ENCODE measurements around the gene CPT1A. TPM values are rescaled to one million over a fixed set of nuclear protein-coding genes. Genes with fewer than 3 reads are reported as not detected.

Gene CPT1A
- total RNA-seq, 1 experiment from 2014 or later = 31.8 TPM

- CTCF ChIA-PET = no interaction called here
- intact Hi-C loops (cut with micrococcal nuclease) = no loop called here
Measured at GRCh38 chr11:68826726-68827125, 15.0 kb downstream of the CPT1A start.

DNA sequence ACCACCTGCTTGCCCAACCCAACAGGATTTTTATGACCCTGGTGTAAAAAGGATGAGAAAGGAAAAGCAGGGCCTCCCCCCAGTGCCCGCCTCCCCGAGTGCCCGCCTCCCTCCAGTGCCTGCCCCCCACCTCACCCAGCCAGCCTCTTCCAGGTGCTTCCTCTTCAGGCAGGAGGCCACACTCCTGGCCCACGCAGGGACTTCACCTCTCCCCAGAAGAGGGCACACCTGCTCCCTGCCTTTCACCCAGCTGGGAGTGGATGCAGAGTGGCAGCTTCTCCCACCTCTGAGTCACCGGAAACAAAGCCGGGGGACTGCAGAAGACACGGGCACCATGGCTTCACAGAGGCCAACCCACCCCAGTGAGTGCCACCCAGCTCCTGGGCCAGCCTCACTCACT lies 16.1 kb downstream of the CPT1A start:
- Mint-ChIP-seq H3K27ac (ENCODE audit: low read depth, unreplicated experiment) (no peak overlapping the region), H3K4me3 (ENCODE audit: unreplicated experiment) (no peak overlapping the region), H3K27me3 (ENCODE audit: insufficient read depth, unreplicated experiment) (no peaks in the 10 kb centered on the region), H3K36me3 (ENCODE audit: insufficient read depth, unreplicated experiment) (peaks cover 14% of the 10 kb centered on the region), H3K9me3 (ENCODE audit: unreplicated experiment) (no peaks in the 10 kb centered on the region), H3K4me1 (ENCODE audit: insufficient read depth, unreplicated experiment) (no peaks in the 10 kb centered on the region)
- DNase-seq (ENCODE audit: unreplicated experiment) = peak; percentile 59
- TF ChIP-seq, protein P1, sequence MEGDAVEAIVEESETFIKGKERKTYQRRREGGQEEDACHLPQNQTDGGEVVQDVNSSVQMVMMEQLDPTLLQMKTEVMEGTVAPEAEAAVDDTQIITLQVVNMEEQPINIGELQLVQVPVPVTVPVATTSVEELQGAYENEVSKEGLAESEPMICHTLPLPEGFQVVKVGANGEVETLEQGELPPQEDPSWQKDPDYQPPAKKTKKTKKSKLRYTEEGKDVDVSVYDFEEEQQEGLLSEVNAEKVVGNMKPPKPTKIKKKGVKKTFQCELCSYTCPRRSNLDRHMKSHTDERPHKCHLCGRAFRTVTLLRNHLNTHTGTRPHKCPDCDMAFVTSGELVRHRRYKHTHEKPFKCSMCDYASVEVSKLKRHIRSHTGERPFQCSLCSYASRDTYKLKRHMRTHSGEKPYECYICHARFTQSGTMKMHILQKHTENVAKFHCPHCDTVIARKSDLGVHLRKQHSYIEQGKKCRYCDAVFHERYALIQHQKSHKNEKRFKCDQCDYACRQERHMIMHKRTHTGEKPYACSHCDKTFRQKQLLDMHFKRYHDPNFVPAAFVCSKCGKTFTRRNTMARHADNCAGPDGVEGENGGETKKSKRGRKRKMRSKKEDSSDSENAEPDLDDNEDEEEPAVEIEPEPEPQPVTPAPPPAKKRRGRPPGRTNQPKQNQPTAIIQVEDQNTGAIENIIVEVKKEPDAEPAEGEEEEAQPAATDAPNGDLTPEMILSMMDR (IDR thresholded peaks at IDR 0.05; ENCODE audit: unreplicated experiment) = no peak
- POLR2A ChIA-PET = no interaction called here
- no TSS peak for BruUV-seq (replicated peaks)
- intact Hi-C loops (cut with micrococcal nuclease) = no loop called here
- CTCF ChIA-PET = no interaction called here

More at GRCh38 chr11:68826726-68827125, 15.0 kb downstream of the CPT1A start:
- POLR2A ChIA-PET = no interaction called here
- H3K9me3 Mint-ChIP-seq (ENCODE audit: unreplicated experiment) = no peaks in the 10 kb centered on the region
- no peak overlapping the region for H3K4me3 Mint-ChIP-seq (ENCODE audit: unreplicated experiment)
- H3K27ac Mint-ChIP-seq (ENCODE audit: low read depth, unreplicated experiment) = no peak overlapping the region
- peaks cover 14% of the 10 kb centered on the region for H3K36me3 Mint-ChIP-seq (ENCODE audit: insufficient read depth, unreplicated experiment)
- no peaks in the 10 kb centered on the region for H3K27me3 Mint-ChIP-seq (ENCODE audit: insufficient read depth, unreplicated experiment)
- no peaks in the 10 kb centered on the region for H3K4me1 Mint-ChIP-seq (ENCODE audit: insufficient read depth, unreplicated experiment)
- BruUV-seq (replicated peaks) = no TSS peak
- TF ChIP-seq, protein P1 (IDR thresholded peaks at IDR 0.05; ENCODE audit: unreplicated experiment) = no peak
- DNase-seq (ENCODE audit: unreplicated experiment) = no peak

DNA sequence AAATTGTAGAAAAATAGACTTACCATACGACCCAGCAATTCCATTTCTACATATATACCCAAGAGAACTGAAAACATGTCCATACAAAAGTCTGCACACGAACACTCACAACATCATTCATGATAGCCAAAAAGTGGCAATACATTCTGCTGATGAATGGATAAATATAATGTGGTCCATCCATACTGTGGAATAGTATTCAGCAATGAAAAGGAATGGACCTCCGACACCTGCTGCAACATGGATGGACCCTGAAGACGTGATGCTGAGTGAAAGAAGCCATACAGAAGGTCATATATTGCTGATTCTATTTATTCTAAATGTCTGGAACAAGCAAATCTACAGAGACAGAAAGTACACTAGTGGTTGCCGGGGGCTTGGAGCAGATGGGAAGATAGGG lies 19.2 kb downstream of the CPT1A start:
- CTCF ChIA-PET = no interaction called here
- H3K27me3 Mint-ChIP-seq (ENCODE audit: insufficient read depth, unreplicated experiment) = no peaks in the 10 kb centered on the region
- no TSS peak for BruUV-seq (replicated peaks)
- intact Hi-C loops (cut with micrococcal nuclease) = no loop called here
- no peaks in the 10 kb centered on the region for H3K9me3 Mint-ChIP-seq (ENCODE audit: unreplicated experiment)
- H3K27ac Mint-ChIP-seq (ENCODE audit: low read depth, unreplicated experiment) = no peak overlapping the region
- DNase-seq (ENCODE audit: unreplicated experiment) = no peak
- H3K4me1 Mint-ChIP-seq (ENCODE audit: insufficient read depth, unreplicated experiment) = peaks cover 10% of the 10 kb centered on the region
- H3K36me3 Mint-ChIP-seq (ENCODE audit: insufficient read depth, unreplicated experiment) = peaks cover 1% of the 10 kb centered on the region
- TF ChIP-seq, protein P1 (IDR thresholded peaks at IDR 0.05; ENCODE audit: unreplicated experiment) = no peak
- H3K4me3 Mint-ChIP-seq (ENCODE audit: unreplicated experiment) = no peak overlapping the region
- POLR2A ChIA-PET = no interaction called here

GRCh38 chr11:68821670-68822069 lies 20.0 kb downstream of the CPT1A start:
- TF ChIP-seq, protein P1 (IDR thresholded peaks at IDR 0.05; ENCODE audit: unreplicated experiment) = no peak
- intact Hi-C loops (cut with micrococcal nuclease) = no loop called here
- POLR2A ChIA-PET = interaction anchor here (0.6 kb wide), 1 partner anchor 1748 kb away, joined by 3 read pairs; no protein-coding TSS in a partner anchor
- Mint-ChIP-seq H3K9me3 (ENCODE audit: unreplicated experiment) (no peaks in the 10 kb centered on the region), H3K27ac (ENCODE audit: low read depth, unreplicated experiment) (no peak overlapping the region), H3K4me3 (ENCODE audit: unreplicated experiment) (no peak overlapping the region), H3K27me3 (ENCODE audit: insufficient read depth, unreplicated experiment) (no peaks in the 10 kb centered on the region), H3K36me3 (ENCODE audit: insufficient read depth, unreplicated experiment) (no peaks in the 10 kb centered on the region), H3K4me1 (ENCODE audit: insufficient read depth, unreplicated experiment) (peaks cover 12% of the 10 kb centered on the region)
- BruUV-seq (replicated peaks) = no TSS peak
- no peak for DNase-seq (ENCODE audit: unreplicated experiment)
- CTCF ChIA-PET = no interaction called here

Data from MCF 10A (cell line).